Stomach (tissue), 4 donors: Measurements from ENCODE around the gene FOXN3.

Source experiments
- CTCF ChIP-seq, 7 experiments: fragments of 450-650 bp in 4 of 7; fragments of 200-600 bp in 3 of 7; sonication (generic) in 3 of 7; IDR thresholded peaks; one replicate each; pipeline ENCODE4 v1.5.1; 2016 to 2019; ENCODE audit warnings: antibody characterized with exemption in 7 of 7, control low read depth in 2 of 7, mild to moderate bottlenecking in 1 of 7
- POLR2A ChIP-seq, 4 donors: fragments of 450-650 bp; IDR thresholded peaks; one replicate each; pipeline ENCODE4 v1.6.1; 2016; ENCODE audit warnings: antibody characterized with exemption in 4 of 4, control low read depth in 2 of 4, mild to moderate bottlenecking in 1 of 4, moderate library complexity in 1 of 4
- POLR2AphosphoS5 ChIP-seq, 3 donors: sonication (generic); formaldehyde crosslinking; IDR thresholded peaks; one replicate each; pipeline ENCODE4 v1.6.1; 2016; ENCODE audit warnings: antibody characterized with exemption in 3 of 3

- no peak for TF ChIP-seq CTCF (IDR thresholded peaks at IDR 0.05)
- no peak for TF ChIP-seq POLR2A (IDR thresholded peaks at IDR 0.05)
- TF ChIP-seq POLR2AphosphoS5 (IDR thresholded peaks at IDR 0.05): no peak
Observed at GRCh38 chr14:89107626-89108025, 309.4 kb downstream of the FOXN3 start.
